Osteoblast (primary cell): ENCODE results near the gene NAA60. TPM values are rescaled to one million over a fixed set of nuclear protein-coding genes. Genes with fewer than 3 reads are reported as not detected.

ENCODE experiments used
- DNase-seq: peaks from one replicate; pipeline ENCODE4 v3.0.0; 2011; ENCODE audit warnings: low spot score, mixed read lengths; ENCODE audit not compliant: insufficient read length; ENCODE audit errors: missing footprints
- H2AFZ ChIP-seq: 2 replicates; pipeline ENCODE4 v1.6.0; 2011; ENCODE audit warnings: mild to moderate bottlenecking, low read length
- H3K27ac ChIP-seq: 2 replicates; pipeline ENCODE4 v1.5.1; 2011; ENCODE audit warnings: mild to moderate bottlenecking, low read depth, low read length, moderate library complexity
- H3K27me3 ChIP-seq: 2 replicates; pipeline ENCODE4 v1.6.0; 2012; ENCODE audit warnings: mild to moderate bottlenecking, control low read depth, inconsistent platforms, low read length, moderate library complexity; ENCODE audit not compliant: insufficient read depth
- H3K36me3 ChIP-seq: 2 replicates; pipeline ENCODE4 v1.5.1; 2011; ENCODE audit warnings: mild to moderate bottlenecking, low read length, control low read depth, moderate library complexity; ENCODE audit not compliant: insufficient read depth
- H3K4me1 ChIP-seq: 2 replicates; pipeline ENCODE4 v1.5.1; 2011; ENCODE audit warnings: mild to moderate bottlenecking, low read length, control low read depth, moderate library complexity; ENCODE audit not compliant: insufficient read depth
- H3K4me2 ChIP-seq: 2 replicates; pipeline ENCODE4 v1.6.0; 2011; ENCODE audit warnings: mild to moderate bottlenecking, low read length; ENCODE audit not compliant: insufficient read depth
- H3K4me3 ChIP-seq: fragments of 200-600 bp; sonication (generic); 3 replicates; pipeline ENCODE4 v1.5.1; 2012; ENCODE audit warnings: mild to moderate bottlenecking, low read length, inconsistent platforms; ENCODE audit not compliant: insufficient read depth
- H3K79me2 ChIP-seq: 2 replicates; pipeline ENCODE4 v1.6.0; 2012; ENCODE audit warnings: mild to moderate bottlenecking, low read length, control low read depth, inconsistent platforms; ENCODE audit not compliant: insufficient read depth
- H3K9me3 ChIP-seq: 2 replicates; pipeline ENCODE4 v1.5.1; 2011; ENCODE audit warnings: low read depth, low read length, control low read depth
- H4K20me1 ChIP-seq: 2 replicates; pipeline ENCODE4 v1.6.0; 2012; ENCODE audit warnings: mild to moderate bottlenecking, low read length, control low read depth; ENCODE audit not compliant: insufficient read depth
- CTCF ChIP-seq: IDR thresholded peaks from 2 replicates; pipeline ENCODE4 v1.5.1; 2011; ENCODE audit warnings: mild to moderate bottlenecking, low read depth, low read length, moderate library complexity; ENCODE audit errors: extremely low read depth
- total RNA-seq: library from RNA; depleted of rRNA; stranded (reverse); fragments of >200 nt; gene quantifications from 2 replicates; pipeline ENCODE4 v1.2.3, GENCODE V29; 2012

NAA60 gene
- total RNA-seq, 1 donor = 27.5 TPM

GRCh38 chr16:3486506-3487215 is 43.2 kb downstream of the NAA60 start:
- H3K36me3 ChIP-seq = peaks cover 39% of the 10 kb centered on the region
- H3K4me2 ChIP-seq = no peak overlapping the region
- peak; percentile 66 for DNase-seq
- no peak overlapping the region for H2AFZ ChIP-seq
- H4K20me1 ChIP-seq = peaks cover 11% of the 10 kb centered on the region
- no peaks in the 10 kb centered on the region for H3K27me3 ChIP-seq
- H3K4me3 ChIP-seq = no peak overlapping the region
- H3K27ac ChIP-seq = no peak overlapping the region
- no peak for TF ChIP-seq CTCF
- no peaks in the 10 kb centered on the region for H3K9me3 ChIP-seq
- no peaks in the 10 kb centered on the region for H3K4me1 ChIP-seq
- H3K79me2 ChIP-seq = peaks cover 12% of the 10 kb centered on the region

GRCh38 chr16:3487521-3488410 is 44.3 kb downstream of the NAA60 start:
- Histone ChIP-seq H3K79me2 (peaks cover 6% of the 10 kb centered on the region), H3K27me3 (no peaks in the 10 kb centered on the region), H2AFZ (no peak overlapping the region), H3K36me3 (peaks cover 30% of the 10 kb centered on the region), H4K20me1 (peaks cover 7% of the 10 kb centered on the region), H3K27ac (no peak overlapping the region), H3K4me2 (no peak overlapping the region), H3K4me1 (no peaks in the 10 kb centered on the region), H3K4me3 (no peak overlapping the region), H3K9me3 (no peaks in the 10 kb centered on the region)
- no peak for TF ChIP-seq CTCF
- peak; percentile 78 for DNase-seq

GRCh38 chr16:3488801-3489200 is 45.3 kb downstream of the NAA60 start:
- Histone ChIP-seq H3K27ac (no peak overlapping the region), H3K4me2 (no peak overlapping the region), H3K36me3 (peaks cover 20% of the 10 kb centered on the region), H2AFZ (no peak overlapping the region), H3K4me1 (no peaks in the 10 kb centered on the region), H4K20me1 (peaks cover 2% of the 10 kb centered on the region), H3K27me3 (no peaks in the 10 kb centered on the region), H3K9me3 (no peaks in the 10 kb centered on the region), H3K4me3 (no peak overlapping the region), H3K79me2 (no peaks in the 10 kb centered on the region)
- DNase-seq = peak; percentile 81
- no peak for TF ChIP-seq CTCF
